ENCODE measurements around the gene ANKS3.

Gene ANKS3

DNA sequence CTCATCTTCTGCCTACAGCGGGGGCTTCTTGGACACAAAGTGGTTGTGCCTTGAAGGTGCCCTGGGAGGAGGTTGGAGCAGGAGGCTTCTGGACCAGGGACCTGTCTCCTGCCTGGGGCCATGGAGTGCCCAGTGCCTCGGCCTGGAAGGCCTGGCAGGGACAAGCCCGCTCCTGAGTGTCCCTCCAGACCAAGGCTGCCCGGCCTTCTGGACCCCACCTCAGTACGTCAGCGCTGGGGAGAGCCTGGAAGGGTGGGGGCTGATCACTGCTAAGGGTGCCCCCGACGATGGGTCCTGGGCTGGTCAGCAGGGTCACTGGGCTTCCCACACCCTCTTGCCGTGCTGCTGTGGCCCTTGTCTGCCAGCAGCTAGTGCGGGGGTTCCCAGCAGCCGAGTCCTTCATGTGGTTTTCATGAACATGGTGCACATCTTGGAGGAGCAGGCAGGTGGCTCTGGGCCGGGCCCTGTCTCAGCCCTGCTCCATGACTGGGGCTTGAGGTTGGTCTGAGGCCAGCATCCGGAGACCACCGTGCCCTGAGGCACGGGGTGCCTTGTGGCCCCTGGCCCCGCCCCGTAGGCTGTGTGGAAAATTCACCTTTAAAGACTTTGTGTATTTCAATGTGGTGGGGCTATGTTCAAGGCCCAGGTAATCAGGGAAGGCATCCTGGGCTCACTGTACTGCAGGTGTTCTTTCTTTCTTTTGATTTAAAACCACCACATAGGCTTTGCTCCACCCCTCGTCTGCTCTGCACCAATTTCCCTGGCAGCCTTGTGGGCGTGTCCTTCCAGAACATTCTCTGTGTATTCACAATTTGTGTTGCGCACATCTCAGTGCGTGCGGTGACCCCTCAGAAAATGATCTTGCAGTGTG is 87.1 kb downstream of the ANKS3 start:
- H3K9me3 Mint-ChIP-seq = no peaks in the 10 kb centered on the region
- no peak overlapping the region for H3K27ac Mint-ChIP-seq
- intact Hi-C loops (cut with micrococcal nuclease) = no loop called here
- no peaks in the 10 kb centered on the region for H3K27me3 Mint-ChIP-seq
- H3K4me1 Mint-ChIP-seq (ENCODE audit: low read depth) = peaks cover 45% of the 10 kb centered on the region
- peaks cover 81% of the 10 kb centered on the region for H3K36me3 Mint-ChIP-seq (ENCODE audit: low read depth)
- H3K4me3 Mint-ChIP-seq = no peak overlapping the region

Data from dendritic cell treated with granulocyte-macrophage colony-stimulating factor and Interleukin-4, amounts not matched to agents 40 ng/mL and 50 ng/mL, for 4 days (primary cell).